T-helper 2 cell treated with Interferon-gamma antibody and Interleukin-4, amounts not matched to agents 100 ng/mL and 5 ng/mL, for 36 hours (primary cell): Measurements from ENCODE around the gene TGM2. TPM values are rescaled to one million over a fixed set of nuclear protein-coding genes. Genes with fewer than 3 reads are reported as not detected.

Experiments used
- intact Hi-C: fragments of 100-400 bp; cut with micrococcal nuclease; formaldehyde crosslinking; loops from one replicate; pipeline ENCODE4 v1.15.1; 2023
- total RNA-seq: library from RNA; stranded (reverse); gene quantifications from 2 replicates; pipeline ENCODE4 v1.2.3, GENCODE V29; 2022

The TGM2 gene
- total RNA-seq, 1 donor from 2014 or later, result 0.07 TPM

DNA sequence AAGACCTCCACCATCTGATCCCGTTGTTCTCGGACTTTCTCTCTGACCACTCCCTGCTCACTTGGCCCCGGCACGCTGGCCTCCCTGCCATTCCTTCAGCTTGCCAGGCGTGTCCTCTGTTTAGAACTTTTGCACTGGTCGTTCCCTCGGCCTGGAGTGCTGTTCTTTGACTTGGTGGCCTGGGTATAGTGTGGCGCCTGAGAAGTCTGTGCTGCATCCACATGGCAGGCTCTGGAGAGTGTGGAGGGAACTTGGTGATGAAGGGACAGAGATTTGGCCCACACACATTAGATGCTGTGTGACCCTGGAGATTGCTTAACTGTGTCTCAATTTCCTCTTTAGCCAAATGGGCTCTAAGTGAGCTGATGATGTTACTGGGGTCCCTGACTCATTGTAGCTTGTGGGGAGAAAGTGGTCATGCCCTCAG lies 13.0 kb upstream of the TGM2 start:
- intact Hi-C loops, result no loop called here

DNA sequence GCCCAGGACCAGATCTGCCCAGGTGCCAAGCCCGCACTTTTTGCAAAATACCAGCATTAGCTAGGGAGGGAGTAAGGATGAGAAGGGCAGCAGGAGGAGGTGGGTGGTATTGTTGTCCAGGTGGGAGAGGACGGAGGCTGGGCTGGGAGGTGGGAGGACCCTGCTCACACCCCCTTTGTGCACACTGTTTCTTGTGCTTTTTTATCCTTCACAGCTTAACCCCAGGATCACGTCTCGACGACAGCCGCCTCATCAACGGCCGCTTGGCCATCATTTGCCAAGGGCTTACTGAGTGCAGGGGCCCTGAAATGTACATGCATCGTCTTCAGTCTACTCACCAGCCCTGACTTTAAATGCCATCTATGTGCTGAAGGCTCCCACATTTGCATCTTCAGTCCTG lies 12.1 kb upstream of the TGM2 start:
- intact Hi-C loops, result no loop called here

DNA sequence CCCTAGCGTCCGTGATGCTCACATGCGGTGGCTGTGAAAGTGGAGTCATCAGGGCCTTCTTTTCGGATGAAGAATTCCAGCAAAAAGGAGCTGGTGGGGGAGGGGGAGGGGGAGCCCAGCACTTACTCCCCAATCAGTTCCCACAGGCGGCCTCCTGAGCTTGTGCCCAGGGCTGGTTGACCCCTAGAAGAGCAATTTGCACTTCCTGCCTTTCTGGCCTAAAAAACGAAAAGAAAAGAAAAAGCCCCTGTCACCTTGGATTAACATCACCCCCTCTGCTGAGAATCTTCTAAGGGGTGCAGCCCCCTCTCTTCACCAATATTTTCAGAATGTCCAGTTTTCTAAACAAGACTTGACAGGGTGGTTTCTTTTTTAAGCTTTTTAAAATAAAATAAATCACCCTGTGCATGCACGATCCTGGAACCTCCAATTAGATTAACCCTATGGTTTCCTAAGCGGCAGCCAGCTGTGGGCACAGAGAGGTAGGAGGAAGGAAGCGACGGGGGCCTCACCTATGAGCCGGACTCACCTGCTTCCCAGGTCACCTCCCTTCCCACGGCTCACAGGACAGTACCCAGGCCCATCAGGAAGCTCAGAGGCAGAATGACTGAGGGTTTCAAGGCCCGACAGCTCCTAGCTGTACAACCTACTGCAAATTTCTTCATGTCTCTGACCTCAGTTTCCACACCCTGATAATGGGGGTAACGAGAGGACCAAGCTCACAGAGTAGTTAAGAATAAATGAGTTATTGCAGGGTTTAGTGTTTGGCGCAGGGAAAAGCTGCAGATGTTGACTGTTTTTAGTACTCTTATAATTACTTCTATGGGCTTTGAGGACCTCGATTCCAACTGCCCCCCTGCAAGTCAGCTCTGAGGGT lies 10.5 kb upstream of the TGM2 start:
- intact Hi-C loops, result no loop called here

DNA sequence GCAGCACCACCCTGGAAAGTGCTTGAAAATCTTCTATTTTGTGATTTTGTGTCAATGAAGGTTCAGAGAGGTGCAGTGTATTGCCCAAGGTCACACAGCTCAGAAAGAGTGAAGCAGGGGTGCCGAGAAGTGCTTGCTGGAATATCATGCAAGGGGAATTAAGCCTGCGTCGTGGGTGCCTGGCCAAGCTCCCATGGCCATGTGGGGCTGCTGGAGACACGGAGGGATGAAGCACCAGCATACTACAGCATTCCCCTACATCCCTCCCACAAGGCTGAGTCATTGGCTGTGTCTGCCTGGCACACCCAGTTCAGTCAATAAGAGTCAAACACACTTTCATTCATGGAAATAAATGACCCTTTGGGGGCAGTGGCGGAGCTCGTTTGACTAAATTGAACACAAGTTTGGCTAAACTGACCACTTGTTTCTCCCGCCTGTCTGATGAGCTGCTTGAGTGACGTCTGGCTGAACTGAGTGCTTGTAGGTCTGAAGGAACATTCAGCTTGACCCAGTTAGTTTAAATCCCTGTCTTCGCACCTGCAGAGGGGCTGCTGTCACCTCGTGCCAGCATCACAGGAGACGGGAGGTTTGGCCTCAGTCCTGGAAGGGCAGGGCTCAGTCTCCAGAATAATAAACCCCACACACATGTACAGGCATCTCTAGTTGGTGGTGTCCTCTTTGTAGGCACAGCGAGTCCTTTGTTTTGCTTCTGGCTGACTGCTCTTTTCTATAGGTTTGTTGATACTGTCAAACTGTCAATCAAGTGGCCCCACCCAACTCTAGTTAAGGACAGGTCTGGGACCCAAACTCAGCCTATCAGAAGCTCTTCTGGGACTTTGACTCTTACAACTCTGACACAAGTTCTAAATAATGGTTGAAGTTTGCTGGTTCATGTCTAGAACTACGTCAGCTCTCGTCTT lies 8.4 kb upstream of the TGM2 start:
- intact Hi-C loops, result no loop called here

DNA sequence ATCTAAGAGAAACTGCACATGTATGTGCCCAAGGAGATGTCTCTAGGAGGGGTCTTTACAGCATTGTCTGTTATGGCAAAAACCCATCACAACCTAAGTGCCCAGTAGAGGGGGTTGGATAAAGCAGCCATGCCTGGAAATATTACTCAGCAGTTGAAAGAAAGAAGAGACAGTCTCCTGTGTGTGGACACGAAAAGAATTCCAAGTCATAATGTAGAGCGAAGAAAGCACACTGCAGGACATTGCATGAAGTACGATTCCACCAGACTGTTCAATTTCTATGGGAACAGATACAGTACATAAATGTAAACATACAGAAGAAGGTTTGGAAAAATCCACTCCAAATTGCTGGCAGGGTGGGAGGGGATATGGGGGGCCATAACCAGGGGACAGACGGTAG lies 7.3 kb upstream of the TGM2 start:
- intact Hi-C loops, result no loop called here

DNA sequence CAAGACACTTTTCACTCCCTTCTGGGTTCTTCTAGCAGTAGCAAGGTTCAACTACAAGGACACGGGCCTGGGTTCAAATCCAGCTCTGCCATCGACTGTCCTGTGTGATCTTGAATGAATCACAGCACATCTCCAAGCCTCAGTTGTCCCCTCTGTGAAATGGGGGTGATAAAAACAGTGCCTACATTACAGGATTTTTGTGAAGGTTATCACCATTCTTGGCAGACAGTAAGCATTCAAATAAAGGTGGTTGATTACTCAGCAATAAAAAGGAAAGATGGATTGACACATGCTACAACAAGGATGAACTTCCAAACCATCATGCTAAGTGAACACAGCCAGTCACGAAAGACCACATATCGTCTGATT lies 6.6 kb upstream of the TGM2 start:
- intact Hi-C loops, result no loop called here

DNA sequence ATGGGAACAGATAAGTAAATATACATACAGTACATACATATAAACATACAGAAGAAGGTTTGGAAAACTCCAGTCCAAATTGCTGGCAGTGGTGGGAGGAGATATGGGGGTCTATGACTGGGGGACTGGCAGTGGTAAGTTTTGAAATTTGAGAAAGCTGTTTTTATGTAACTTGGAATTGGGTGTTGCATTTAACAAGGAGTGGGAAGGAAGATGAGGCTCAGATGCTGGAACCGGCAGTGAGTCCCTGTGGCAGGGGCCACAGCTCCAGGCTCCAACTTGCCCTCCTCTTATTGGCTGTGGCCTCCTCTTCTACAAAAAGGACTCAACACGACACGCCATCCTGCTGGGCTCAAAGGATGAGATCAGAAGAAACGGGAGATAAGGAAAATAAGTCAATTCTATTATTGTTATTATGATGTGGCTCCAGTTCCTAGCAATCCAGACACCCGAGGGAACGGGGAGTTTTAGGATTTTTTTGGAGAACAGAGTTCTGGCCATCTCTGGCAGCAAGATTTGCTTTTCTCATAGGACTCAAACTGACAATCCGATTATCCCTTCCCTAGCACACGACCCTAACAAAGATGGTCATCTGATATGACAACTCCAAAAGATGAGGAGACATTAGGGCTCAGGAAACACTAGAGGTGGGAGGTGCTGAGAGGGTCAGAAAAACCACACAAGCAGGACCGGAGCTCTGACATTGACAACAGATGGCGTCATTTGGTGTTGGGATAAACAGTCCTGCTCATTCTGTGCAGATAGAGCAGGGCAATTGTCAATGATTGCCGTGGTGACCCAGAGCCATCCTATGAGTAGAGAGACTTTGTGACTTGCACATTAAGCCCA lies 6.0 kb upstream of the TGM2 start:
- intact Hi-C loops, result no loop called here

DNA sequence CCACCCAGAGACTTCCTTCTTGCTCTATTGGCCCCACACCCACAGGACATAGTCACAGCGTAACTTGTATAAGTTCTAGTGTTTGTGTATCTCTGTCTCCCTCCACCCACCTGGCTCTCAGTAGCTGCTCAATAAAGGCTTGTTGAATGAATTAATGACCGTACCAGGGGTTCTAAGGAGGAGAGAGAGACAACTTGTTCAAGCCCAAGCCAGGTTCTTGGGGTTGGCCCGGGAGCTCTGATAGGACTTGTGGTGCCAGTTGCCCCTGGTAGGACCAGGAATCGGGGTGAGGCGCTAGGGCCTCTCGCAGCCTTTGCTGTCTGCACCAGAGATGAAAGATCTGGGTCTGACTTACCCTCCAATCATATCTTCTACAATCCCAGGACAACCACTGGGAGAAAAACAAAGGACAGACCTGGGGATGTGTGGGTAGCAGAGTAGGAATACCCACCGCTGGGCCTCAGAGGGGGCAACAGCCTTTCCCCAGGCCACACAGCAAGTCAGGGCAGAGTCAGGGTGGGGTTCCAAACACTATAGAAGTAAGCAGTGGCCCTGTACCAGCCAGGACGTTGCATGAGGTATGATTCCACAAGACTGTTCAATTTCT lies 5.3 kb upstream of the TGM2 start:
- intact Hi-C loops, result no loop called here

DNA sequence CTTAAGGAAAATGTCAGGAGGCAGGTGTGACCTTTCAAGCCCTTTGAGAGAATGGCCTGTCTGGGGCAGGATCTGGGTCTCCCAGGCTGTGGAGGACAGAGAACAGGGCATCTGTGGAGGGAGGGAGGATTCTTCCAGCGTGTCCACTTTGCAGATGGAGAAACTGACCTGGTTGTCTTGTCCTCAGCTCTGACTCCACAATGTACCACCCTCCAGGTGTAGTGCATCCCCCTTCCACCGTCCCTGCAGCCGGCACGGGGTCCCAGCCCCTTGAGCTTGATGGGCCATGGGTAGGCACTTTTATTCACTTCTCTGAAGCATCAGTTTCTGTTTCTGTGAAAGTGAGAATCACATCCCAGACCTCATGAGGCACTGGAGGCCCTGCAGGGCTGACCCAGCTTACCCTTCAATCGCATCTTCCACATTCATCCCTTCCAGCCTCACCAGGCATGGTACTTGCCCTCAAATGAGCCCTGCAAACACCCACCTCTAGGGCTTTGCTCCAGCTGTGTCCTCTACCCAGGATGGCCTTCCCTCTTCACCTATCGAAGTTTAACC lies 4.6 kb upstream of the TGM2 start:
- intact Hi-C loops, result loop anchor here (5.0 kb wide), 2 partner anchors 97 to 112 kb away; no protein-coding TSS in a partner anchor

DNA sequence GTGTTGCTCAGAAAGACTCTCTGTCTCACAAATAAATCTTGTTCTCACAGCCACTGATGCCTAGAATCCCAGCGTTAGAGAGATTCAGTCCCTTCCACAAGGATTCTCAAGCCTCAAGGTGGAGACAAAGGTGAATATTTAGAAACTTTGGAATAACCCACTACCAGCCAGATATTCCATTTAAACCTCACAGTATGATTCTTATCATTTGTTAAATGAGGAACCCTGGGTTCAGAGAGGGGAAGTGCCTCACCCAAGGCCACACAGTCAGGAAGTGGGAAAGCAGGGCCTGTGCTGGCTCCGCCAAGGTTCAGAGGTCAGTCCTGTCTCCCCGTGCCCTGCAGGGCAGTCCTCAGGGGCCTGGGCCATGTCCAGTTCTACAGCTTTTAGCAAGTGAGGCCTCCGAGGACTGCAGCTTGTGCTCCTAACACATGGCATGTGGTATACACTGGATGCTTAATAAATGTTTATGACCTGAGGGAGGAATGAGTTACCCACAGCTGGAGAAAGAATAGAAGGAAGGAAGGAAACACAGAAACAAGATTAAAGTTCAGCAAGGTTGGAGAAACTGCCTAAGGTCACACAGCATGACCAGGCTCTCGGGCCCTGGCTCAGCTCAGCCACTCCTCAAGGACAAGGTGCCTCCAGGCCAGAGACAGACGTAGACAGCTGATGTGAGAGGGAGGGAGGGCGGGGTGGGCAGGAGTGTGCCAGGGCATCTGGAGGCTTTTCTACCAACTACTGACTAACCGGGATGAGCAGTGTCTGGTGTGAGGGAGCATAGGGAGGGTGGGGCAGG lies 3.9 kb upstream of the TGM2 start:
- intact Hi-C loops, result loop anchor here (5.0 kb wide), 2 partner anchors 97 to 112 kb away; no protein-coding TSS in a partner anchor

DNA sequence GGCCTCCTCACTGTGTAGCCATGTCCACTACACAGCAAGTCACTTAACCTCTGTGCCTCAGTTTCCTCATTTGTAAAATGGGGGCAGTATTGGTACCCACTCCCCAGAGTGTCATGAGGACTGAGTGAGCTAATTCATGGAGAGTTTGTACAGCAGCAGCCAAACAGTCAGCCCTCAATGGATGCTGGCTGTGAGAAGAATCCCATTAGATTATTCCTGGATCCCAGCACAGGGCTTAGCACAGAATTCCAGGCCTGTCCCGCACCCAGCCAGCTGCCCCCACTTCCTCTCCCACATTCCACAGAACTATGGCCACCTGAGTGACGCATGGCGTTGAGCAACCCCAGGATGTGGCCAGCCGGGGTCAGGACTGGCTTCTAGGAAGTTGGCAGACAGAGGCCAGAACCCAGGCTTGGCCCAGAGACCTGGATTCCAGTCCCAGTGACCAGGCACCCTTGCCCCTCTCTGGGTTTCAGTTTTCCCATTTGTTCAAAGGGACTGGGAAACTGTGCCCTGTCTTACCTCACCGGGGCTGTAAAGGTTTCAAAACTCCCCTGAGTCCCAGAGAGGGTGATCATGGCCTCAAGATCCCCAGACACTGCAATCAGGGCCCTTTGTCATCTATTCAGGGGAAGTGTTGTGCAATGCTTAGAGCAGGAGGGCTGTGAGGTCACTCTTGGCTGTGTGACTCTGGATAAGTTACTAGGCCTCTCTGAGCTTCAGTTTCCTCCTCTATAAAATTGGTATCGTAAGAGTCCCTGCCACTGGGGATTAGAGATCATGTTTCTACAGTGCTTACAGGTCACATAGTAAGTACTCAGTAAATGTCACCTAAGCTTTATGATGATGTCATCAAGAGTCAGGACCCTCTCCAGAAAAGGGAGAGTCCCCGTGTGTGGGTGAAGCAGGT lies 3.0 kb upstream of the TGM2 start:
- intact Hi-C loops, result loop anchor here (5.0 kb wide), 2 partner anchors 96 to 111 kb away; no protein-coding TSS in a partner anchor

DNA sequence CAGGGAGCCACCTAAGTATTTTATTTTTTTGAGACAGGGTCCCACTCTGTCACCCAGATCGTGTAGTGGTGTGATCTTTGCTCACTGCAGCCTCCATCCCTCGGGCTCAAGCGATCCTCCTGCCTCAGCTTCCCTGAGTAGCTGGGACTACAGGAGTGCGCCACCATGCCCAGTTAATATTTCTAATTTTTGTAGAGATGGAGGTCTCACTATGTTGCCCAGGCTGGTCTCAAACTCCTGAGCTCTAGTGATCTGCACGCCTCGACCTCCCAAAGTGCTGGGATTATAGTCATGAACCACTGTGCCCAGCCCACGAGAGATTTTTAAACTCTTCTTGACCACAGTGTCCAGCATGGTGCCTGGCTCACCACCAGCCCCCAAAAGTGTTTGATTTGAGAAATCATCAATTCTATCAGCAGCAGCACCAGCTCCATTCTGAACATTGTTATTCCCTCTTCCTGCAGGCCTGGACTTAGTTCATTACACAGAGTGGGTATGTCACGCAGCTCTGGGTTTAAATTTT lies 2.3 kb upstream of the TGM2 start:
- intact Hi-C loops, result loop anchor here (5.0 kb wide), 2 partner anchors 95 to 110 kb away; no protein-coding TSS in a partner anchor

DNA sequence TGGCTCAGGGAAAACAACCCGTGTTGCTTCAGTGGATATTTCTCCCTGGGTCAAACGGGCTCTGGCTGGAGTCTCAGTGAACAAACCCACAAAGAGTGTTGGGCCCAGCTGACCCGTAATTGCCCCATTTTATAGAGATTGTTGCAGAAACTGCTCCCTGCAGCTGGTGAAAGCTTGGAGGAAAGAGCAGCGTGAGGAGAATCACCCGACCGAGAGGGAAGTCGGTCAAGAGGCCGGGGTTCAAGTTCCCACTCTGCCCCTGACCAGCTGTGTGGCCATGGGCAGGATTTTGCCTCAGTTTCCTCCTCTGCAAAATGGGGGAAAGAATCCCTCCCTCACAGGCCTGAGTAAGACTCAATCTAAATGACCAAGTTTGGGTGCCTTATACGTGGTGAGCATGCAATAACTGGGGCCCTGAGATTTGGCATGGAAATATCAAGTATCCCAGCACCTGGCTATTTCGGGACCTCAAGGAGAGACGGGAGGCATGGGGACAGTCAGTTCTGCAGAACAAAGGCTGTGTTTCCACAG lies 1.7 kb upstream of the TGM2 start:
- intact Hi-C loops, result loop anchor here (5.0 kb wide), 2 partner anchors 94 to 109 kb away; no protein-coding TSS in a partner anchor

DNA sequence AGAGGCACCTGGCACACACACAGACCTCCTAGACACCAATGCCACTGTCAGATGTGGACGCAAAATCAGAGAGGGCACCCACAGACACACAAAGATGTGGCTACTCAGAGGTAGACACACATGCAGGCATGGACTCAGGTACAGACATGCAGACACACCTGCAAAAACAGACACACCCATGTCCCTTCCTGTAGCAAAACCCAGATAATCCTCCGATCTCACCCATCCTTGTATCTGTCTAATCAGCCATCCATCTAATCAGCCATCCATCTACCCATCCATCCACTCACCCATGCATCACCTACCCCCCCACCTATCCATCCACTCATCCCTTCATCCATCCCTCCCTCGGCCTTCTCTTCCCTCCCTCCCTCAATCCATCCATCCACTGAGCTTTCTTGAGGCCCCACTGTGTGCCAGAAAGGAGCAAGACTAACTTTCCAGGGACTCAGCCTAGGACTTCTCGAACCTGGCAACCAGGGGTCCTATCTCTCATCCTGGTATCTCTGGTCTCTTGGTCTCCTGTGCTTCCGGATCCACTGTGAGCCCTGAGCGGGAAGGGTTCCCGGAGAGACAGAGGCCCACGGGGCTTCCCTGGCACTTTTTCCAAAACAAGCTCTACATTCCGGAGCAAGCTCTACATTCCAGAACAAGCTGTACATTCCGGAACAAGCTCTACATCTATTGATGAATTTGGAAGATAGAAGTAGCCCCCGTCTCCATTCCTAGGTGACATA lies 1.1 kb upstream of the TGM2 start:
- intact Hi-C loops, result loop anchor here (5.0 kb wide), 2 partner anchors 94 to 109 kb away; no protein-coding TSS in a partner anchor

DNA sequence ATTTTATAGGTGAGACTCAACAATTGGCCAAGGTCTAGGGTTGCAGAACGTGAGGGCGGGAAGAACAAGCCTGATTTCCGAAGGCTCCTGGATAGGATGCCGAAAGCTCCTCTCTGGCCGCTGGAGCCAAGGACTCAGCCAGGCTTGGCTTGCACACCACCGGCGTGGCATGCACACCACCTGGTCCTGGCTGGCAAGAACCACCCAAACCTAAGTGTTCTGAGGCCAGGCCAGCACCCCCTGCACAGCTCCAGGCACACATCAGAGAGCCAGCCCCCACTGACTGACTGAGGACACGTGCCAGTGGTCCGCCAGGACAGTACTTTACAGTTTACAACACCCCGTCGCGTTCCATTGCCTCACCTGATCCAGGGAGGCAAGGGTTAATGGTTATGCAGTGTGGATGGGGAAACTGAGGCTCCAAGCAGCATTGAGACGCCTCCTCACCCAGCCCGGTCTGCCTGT lies 414 bp downstream of the TGM2 start:
- intact Hi-C loops, result loop anchor here (5.0 kb wide), 2 partner anchors 92 to 107 kb away; no protein-coding TSS in a partner anchor

DNA sequence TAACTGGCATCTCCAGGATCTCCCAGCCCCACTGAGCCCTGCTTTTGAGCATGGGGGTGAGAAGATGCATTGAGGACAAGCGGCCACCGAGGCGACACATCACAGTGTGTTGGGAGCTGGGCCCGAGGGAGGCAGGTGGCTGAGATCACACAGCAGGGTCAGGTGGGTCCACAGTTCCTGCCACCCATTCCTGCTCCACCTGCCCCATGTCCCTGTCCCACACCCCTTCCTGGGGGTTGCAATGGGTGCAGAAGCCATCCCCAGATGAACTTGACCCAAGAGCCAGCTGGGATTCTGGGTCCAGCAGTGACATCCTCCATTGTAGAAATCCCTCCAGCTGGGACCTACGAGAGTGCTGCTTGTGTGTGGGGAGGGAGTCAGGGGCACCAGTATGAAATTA lies 1.0 kb downstream of the TGM2 start:
- intact Hi-C loops, result no loop called here
